Choroid plexus epithelial cell (primary cell): Measurements from ENCODE around the gene LYST.
"Not testable (repeated sequence)": the region's sequence is repeated elsewhere in the genome, so short reads cannot be mapped to it uniquely, and the experiment has no call there.

Experiments used
- DNase-seq: peaks from one replicate; pipeline ENCODE4 v3.0.0-alpha.2; 2010; ENCODE audit warnings: low read depth
- H3K4me3 ChIP-seq: 2 replicates; pipeline ENCODE4 v1.5.1; 2011; ENCODE audit warnings: low read depth, mild to moderate bottlenecking, control low read depth, low read length, moderate library complexity
- CTCF ChIP-seq: conservative IDR thresholded peaks from 2 replicates; pipeline ENCODE4 v1.5.1; 2011; ENCODE audit warnings: low read depth, mild to moderate bottlenecking, control low read depth, inconsistent platforms, low read length, moderate library complexity

Gene LYST

GRCh38 chr1:235866205-235866912 is at the start of gene LYST:
Gene LYST (minus strand): TSS chr1:235866906. CDS start chr1:235830417, 36,489 bp downstream.
- peak; percentile 71 for TF ChIP-seq CTCF
- H3K4me3 ChIP-seq, result peak within 1 kb of the TSS; percentile 79
- DNase-seq, result peak; percentile 67

- not testable (repeated sequence) for H3K4me3 ChIP-seq, DNase-seq
Measured at GRCh38 chr1:235915489-235915888, 48.8 kb upstream of the LYST start.

GRCh38 chr1:235913311-235913710 is 46.6 kb upstream of the LYST start:
- H3K4me3 ChIP-seq, result no peak overlapping the region
- no peak for DNase-seq
- no peak for TF ChIP-seq CTCF

- DNase-seq, result no peak
- H3K4me3 ChIP-seq, result no peak overlapping the region
- TF ChIP-seq CTCF, result no peak
Measured at GRCh38 chr1:235911876-235912275, 45.2 kb upstream of the LYST start.

GRCh38 chr1:235911300-235911662 is 44.6 kb upstream of the LYST start:
- no peak overlapping the region for H3K4me3 ChIP-seq
- TF ChIP-seq CTCF, result no peak
- no peak for DNase-seq

- DNase-seq, result peak; percentile 85
- TF ChIP-seq CTCF, result no peak
- no peak overlapping the region for H3K4me3 ChIP-seq
Measured at GRCh38 chr1:235910357-235911299, 43.9 kb upstream of the LYST start.

- peak; percentile 64 for DNase-seq
- TF ChIP-seq CTCF, result no peak
- H3K4me3 ChIP-seq, result no peak overlapping the region
Measured at GRCh38 chr1:235908742-235909520, 42.2 kb upstream of the LYST start.
